Measurements from ENCODE around the gene ICAM5.

DNA sequence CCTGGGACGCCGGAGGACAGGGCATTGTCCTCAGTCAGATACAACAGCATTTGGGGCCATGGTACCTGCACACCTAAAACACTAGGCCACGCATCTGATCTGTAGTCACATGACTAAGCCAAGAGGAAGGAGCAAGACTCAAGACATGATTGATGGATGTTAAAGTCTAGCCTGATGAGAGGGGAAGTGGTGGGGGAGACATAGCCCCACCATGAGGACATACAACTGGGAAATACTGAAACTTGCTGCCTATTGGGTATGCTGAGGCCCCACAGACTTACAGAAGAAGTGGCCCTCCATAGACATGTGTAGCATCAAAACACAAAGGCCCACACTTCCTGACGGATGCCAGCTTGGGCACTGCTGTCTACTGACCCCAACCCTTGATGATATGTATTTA, 4.4 kb upstream of the ICAM5 start:
- TF ChIP-seq POLR2A (IDR thresholded peaks at IDR 0.05), result no peak
- TF ChIP-seq, protein P1, sequence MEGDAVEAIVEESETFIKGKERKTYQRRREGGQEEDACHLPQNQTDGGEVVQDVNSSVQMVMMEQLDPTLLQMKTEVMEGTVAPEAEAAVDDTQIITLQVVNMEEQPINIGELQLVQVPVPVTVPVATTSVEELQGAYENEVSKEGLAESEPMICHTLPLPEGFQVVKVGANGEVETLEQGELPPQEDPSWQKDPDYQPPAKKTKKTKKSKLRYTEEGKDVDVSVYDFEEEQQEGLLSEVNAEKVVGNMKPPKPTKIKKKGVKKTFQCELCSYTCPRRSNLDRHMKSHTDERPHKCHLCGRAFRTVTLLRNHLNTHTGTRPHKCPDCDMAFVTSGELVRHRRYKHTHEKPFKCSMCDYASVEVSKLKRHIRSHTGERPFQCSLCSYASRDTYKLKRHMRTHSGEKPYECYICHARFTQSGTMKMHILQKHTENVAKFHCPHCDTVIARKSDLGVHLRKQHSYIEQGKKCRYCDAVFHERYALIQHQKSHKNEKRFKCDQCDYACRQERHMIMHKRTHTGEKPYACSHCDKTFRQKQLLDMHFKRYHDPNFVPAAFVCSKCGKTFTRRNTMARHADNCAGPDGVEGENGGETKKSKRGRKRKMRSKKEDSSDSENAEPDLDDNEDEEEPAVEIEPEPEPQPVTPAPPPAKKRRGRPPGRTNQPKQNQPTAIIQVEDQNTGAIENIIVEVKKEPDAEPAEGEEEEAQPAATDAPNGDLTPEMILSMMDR (IDR thresholded peaks at IDR 0.05), result no peak
- TF ChIP-seq EP300 (IDR thresholded peaks at IDR 0.05), result no peak
- TF ChIP-seq POLR2AphosphoS5 (IDR thresholded peaks at IDR 0.05), result no peak

Measured in upper lobe of left lung (tissue), 4 donors.